Cardiac muscle cell (in vitro differentiated cells and primary cell): Measurements from ENCODE around the gene RAMP2. TPM values are rescaled to one million over a fixed set of nuclear protein-coding genes. Genes with fewer than 3 reads are reported as not detected.
"Not testable (repeated sequence)": the region's sequence is repeated elsewhere in the genome, so short reads cannot be mapped to it uniquely, and the experiment has no call there.

Experiments
- DNase-seq, 2 donors: peaks; one replicate each; pipeline versions ENCODE4 v3.0.0 to v3.0.0-alpha.2; 2010 to 2017; ENCODE audit warnings: low read depth in 1 of 2, low spot score in 1 of 2
- H3K27ac ChIP-seq: fragments of 200-600 bp; sonication (generic); 2 replicates; pipeline ENCODE4 v1.5.1; 2016
- H3K27me3 ChIP-seq: fragments of 200-600 bp; sonication (generic); 2 replicates; pipeline ENCODE4 v1.6.0; 2016; ENCODE audit warnings: control low read depth
- H3K36me3 ChIP-seq: fragments of 200-600 bp; sonication (generic); 2 replicates; pipeline ENCODE4 v1.5.1; 2016; ENCODE audit warnings: control low read depth
- H3K4me1 ChIP-seq: fragments of 200-600 bp; sonication (generic); 2 replicates; pipeline ENCODE4 v1.8.1; 2017; ENCODE audit warnings: low read depth, mild to moderate bottlenecking, mixed run types
- H3K4me3 ChIP-seq: fragments of 200-600 bp; sonication (generic); 2 replicates; pipeline ENCODE4 v1.5.1; 2016; ENCODE audit warnings: mild to moderate bottlenecking
- H3K9me3 ChIP-seq: fragments of 200-600 bp; sonication (generic); 2 replicates; pipeline ENCODE4 v1.5.1; 2017; ENCODE audit warnings: low read depth, mild to moderate bottlenecking, control low read depth
- CTCF ChIP-seq: IDR thresholded peaks from 2 replicates; pipeline ENCODE4 v1.5.1; 2012; ENCODE audit warnings: low read depth, mild to moderate bottlenecking, low read length
- polyA plus RNA-seq: library from polyadenylated mRNA; unstranded; fragments of >200 nt; fragmentation: Nextera tagmentation; extraction: Ambion mirVana; gene quantifications from 2 replicates; pipeline ENCODE4 v1.2.1, GENCODE V29; 2016
- total RNA-seq: library from RNA; depleted of rRNA; stranded (reverse); fragments of >200 nt; gene quantifications from 2 replicates; pipeline ENCODE4 v1.2.3, GENCODE V29; 2016

RAMP2 gene
- total RNA-seq (16.2 and 16.5 TPM in 2 replicates), polyA plus RNA-seq (20.6 and 28.0 TPM in 2 replicates)

GRCh38 chr17:42760652-42761581 is at the start of gene RAMP2:
Gene RAMP2, plus strand, starts transcription at chr17:42761227. Its CDS starts 35 bp downstream, at chr17:42761262.
- H3K4me3 ChIP-seq: peak within 1 kb of the TSS; percentile 45
- no peak within 1 kb of the TSS for H3K27ac ChIP-seq
- H3K4me1 ChIP-seq: no peaks in the 10 kb centered on the region
- DNase-seq: peak; percentile 44 to 71
- no peak for TF ChIP-seq CTCF
- H3K27me3 ChIP-seq: no peaks in the 10 kb centered on the region
- H3K36me3 ChIP-seq: no peaks in the 10 kb centered on the region
- no peaks in the 10 kb centered on the region for H3K9me3 ChIP-seq

- no peaks in the 10 kb centered on the region for H3K4me1 ChIP-seq
- no peak overlapping the region for H3K4me3 ChIP-seq
- H3K27ac ChIP-seq: no peak overlapping the region
- peak; percentile 80 to 83 for DNase-seq
- peak; percentile 66 for TF ChIP-seq CTCF
- no peaks in the 10 kb centered on the region for H3K27me3 ChIP-seq
- H3K9me3 ChIP-seq: no peaks in the 10 kb centered on the region
- H3K36me3 ChIP-seq: peaks cover 52% of the 10 kb centered on the region
Observed at GRCh38 chr17:42720996-42721583, 39.9 kb upstream of the RAMP2 start.

GRCh38 chr17:42723636-42724035 is 37.4 kb upstream of the RAMP2 start:
- Histone ChIP-seq H3K4me3 (no peak overlapping the region), H3K27me3 (no peaks in the 10 kb centered on the region), H3K27ac (no peak overlapping the region), H3K9me3 (no peaks in the 10 kb centered on the region), H3K4me1 (no peaks in the 10 kb centered on the region), H3K36me3 (peaks cover 40% of the 10 kb centered on the region)
- TF ChIP-seq CTCF: no peak
- no peak for DNase-seq

GRCh38 chr17:42725143-42725542 is 35.9 kb upstream of the RAMP2 start:
- no peak for DNase-seq
- no peak for TF ChIP-seq CTCF
- H3K9me3 ChIP-seq: no peaks in the 10 kb centered on the region
- H3K27me3 ChIP-seq: no peaks in the 10 kb centered on the region
- H3K36me3 ChIP-seq: peaks cover 33% of the 10 kb centered on the region
- H3K27ac ChIP-seq: no peak overlapping the region
- H3K4me1 ChIP-seq: no peaks in the 10 kb centered on the region
- H3K4me3 ChIP-seq: no peak overlapping the region

GRCh38 chr17:42740699-42741098 is 20.3 kb upstream of the RAMP2 start:
- H3K4me3 ChIP-seq: no peak overlapping the region
- no peak overlapping the region for H3K27ac ChIP-seq
- H3K4me1 ChIP-seq: peaks cover 10% of the 10 kb centered on the region
- H3K27me3 ChIP-seq: no peaks in the 10 kb centered on the region
- no peak for TF ChIP-seq CTCF
- H3K36me3 ChIP-seq: no peaks in the 10 kb centered on the region
- no peaks in the 10 kb centered on the region for H3K9me3 ChIP-seq
- no peak for DNase-seq

GRCh38 chr17:42742916-42743315 is 18.1 kb upstream of the RAMP2 start:
- not testable (repeated sequence) for H3K9me3 ChIP-seq, H3K36me3 ChIP-seq, H3K4me1 ChIP-seq, DNase-seq, H3K4me3 ChIP-seq, H3K27me3 ChIP-seq, H3K27ac ChIP-seq
